Measurements from ENCODE around the gene AKIRIN2. TPM values are rescaled to one million over a fixed set of nuclear protein-coding genes. Genes with fewer than 3 reads are reported as not detected.

Gene AKIRIN2
- total and polyA plus RNA-seq, 9 of the 15 experiments (the other 6 are each of a cell fraction or from before 2014, with no cell fraction given), result 5.8 to 63.9 (median 28.1) TPM

DNA sequence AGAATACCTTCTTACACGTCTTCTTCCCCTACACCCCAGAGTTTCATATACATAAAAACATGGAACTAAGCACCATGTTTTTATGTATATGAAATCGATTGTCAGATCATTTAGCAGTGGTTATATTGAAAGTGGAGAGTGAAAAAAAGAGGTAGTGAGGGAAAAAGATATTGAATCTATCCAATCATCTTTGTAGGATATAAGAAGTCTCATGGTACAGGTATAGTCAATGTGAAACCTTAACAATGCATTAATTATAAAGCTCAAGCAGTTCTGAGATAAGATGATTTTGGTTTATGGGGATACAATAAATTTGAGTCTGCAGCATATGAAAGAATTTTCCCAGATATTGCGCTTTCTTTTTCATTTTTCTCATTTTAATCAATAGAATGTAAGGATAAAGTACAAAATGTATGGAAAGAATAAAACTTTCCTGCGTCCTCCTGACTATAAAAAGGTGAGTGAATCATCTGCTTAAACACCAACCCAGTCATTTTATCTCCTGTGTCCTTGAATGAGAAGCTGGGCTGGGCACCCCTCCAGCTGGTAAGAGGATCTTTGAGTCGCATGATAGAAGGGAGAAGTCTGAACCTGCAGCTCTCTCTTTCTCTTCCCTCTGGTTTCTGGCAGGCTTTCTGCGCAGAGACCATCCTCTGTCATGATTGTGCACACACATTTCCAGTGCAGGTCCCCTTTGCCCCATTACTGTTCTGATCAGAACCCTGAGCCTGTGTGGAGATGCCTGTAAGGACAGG lies 28.1 kb upstream of the AKIRIN2 start (continued):
- no peak for TF ChIP-seq ZC3H4 (CRISPR knock-in tag; IDR thresholded peaks at IDR 0.05; ENCODE audit: borderline replicate concordance)
- TF ChIP-seq BACH1 (tag; IDR thresholded peaks at IDR 0.05), result no peak
- no peak for TF ChIP-seq ATF4 (CRISPR knock-in tag; IDR thresholded peaks at IDR 0.05)
- no peak for TF ChIP-seq HOXB6 (CRISPR knock-in tag; IDR thresholded peaks at IDR 0.05; ENCODE audit: borderline replicate concordance)
- TF ChIP-seq ARNT (IDR thresholded peaks at IDR 0.05), result no peak
- TF ChIP-seq, protein P1, sequence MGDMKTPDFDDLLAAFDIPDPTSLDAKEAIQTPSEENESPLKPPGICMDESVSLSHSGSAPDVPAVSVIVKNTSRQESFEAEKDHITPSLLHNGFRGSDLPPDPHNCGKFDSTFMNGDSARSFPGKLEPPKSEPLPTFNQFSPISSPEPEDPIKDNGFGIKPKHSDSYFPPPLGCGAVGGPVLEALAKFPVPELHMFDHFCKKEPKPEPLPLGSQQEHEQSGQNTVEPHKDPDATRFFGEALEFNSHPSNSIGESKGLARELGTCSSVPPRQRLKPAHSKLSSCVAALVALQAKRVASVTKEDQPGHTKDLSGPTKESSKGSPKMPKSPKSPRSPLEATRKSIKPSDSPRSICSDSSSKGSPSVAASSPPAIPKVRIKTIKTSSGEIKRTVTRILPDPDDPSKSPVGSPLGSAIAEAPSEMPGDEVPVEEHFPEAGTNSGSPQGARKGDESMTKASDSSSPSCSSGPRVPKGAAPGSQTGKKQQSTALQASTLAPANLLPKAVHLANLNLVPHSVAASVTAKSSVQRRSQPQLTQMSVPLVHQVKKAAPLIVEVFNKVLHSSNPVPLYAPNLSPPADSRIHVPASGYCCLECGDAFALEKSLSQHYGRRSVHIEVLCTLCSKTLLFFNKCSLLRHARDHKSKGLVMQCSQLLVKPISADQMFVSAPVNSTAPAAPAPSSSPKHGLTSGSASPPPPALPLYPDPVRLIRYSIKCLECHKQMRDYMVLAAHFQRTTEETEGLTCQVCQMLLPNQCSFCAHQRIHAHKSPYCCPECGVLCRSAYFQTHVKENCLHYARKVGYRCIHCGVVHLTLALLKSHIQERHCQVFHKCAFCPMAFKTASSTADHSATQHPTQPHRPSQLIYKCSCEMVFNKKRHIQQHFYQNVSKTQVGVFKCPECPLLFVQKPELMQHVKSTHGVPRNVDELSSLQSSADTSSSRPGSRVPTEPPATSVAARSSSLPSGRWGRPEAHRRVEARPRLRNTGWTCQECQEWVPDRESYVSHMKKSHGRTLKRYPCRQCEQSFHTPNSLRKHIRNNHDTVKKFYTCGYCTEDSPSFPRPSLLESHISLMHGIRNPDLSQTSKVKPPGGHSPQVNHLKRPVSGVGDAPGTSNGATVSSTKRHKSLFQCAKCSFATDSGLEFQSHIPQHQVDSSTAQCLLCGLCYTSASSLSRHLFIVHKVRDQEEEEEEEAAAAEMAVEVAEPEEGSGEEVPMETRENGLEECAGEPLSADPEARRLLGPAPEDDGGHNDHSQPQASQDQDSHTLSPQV (IDR thresholded peaks at IDR 0.05), result no peak
- TF ChIP-seq ZNF551 (CRISPR knock-in tag; IDR thresholded peaks at IDR 0.05), result no peak
- TF ChIP-seq FOXJ3 (CRISPR knock-in tag; IDR thresholded peaks at IDR 0.05), result no peak
- no peak for TF ChIP-seq ASH1L (IDR thresholded peaks at IDR 0.05; ENCODE audit: borderline replicate concordance, low read depth, partially characterized antibody)
- TF ChIP-seq SREBF2 (CRISPR knock-in tag; IDR thresholded peaks at IDR 0.05), result no peak
- TF ChIP-seq, protein P2, sequence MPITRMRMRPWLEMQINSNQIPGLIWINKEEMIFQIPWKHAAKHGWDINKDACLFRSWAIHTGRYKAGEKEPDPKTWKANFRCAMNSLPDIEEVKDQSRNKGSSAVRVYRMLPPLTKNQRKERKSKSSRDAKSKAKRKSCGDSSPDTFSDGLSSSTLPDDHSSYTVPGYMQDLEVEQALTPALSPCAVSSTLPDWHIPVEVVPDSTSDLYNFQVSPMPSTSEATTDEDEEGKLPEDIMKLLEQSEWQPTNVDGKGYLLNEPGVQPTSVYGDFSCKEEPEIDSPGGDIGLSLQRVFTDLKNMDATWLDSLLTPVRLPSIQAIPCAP (CRISPR knock-in tag; IDR thresholded peaks at IDR 0.05; ENCODE audit: borderline replicate concordance), result no peak
- no peak for TF ChIP-seq ZKSCAN1 (IDR thresholded peaks at IDR 0.05; ENCODE audit: low read depth, low read length)
- TF ChIP-seq SMAD2 (IDR thresholded peaks at IDR 0.05; ENCODE audit: low read depth, low read length), result no peak
- TF ChIP-seq CBFA2T2 (conservative IDR thresholded peaks at IDR 0.05), result no peak
- TF ChIP-seq TCFL5 (CRISPR knock-in tag; conservative IDR thresholded peaks at IDR 0.05), result no peak
